ENCODE data around the gene EEF2K. TPM values are rescaled to one million over a fixed set of nuclear protein-coding genes. Genes with fewer than 3 reads are reported as not detected.
A peak's percentile ranks its signal among the peaks of the same experiment; 100 is the strongest.

Gene EEF2K
- total and polyA plus RNA-seq, 2 of the 13 experiments (the other 11 are each of a cell fraction or from before 2014, with no cell fraction given) = 22.0 to 23.8 TPM

GRCh38 chr16:22210854-22211253 is 4.8 kb downstream of the EEF2K start:
- FAIRE-seq (no peak), ATAC-seq (no peak), DNase-seq (ENCODE audit: low spot score) (no peak)
- 88% methylated on average over 2 of the region's 2 CpGs for WGBS (ENCODE audit: low lambda C conversion rate)
- H4K20me1 ChIP-seq (ENCODE audit: insufficient read depth, low read length) = 0 out of 2 replicates have a peak, but pooled peaks cover 4% of the 10 kb centered on the region
- H3K4me2 ChIP-seq (ENCODE audit: low read depth, low read length) = no peak overlapping the region
- peaks cover 57% of the 10 kb centered on the region for H3K79me2 ChIP-seq (ENCODE audit: insufficient read depth, low read length)
- H3K4me3 ChIP-seq (replicated peaks in 1 of 3; ENCODE audit: insufficient read depth in 1 of 3, low read depth in 2 of 3, low read length in 3 of 3) = no peak overlapping the region
- ChIA-PET CTCF (ENCODE audit: low intra/inter-chr PET ratio, low total read pairs) (no interaction called here), POLR2A (no interaction called here)
- intact Hi-C loops (cut with micrococcal nuclease; ENCODE audit: unreplicated experiment) = no loop called here
- H2AFZ ChIP-seq (ENCODE audit: low read length) = no peak overlapping the region
- H3K9ac ChIP-seq (ENCODE audit: insufficient read depth, low read depth, low read length) = no peak overlapping the region
- peaks cover 33% of the 10 kb centered on the region for H3K4me1 ChIP-seq (ENCODE audit: insufficient read depth, low read length)
- H3K27me3 ChIP-seq (ENCODE audit: control insufficient read depth in 1 of 2, insufficient read depth in 2 of 2, low read length in 2 of 2) = no peaks in the 10 kb centered on the region; a peak in 1 of 5 replicates
- in situ Hi-C loops (cut with HindIII; ENCODE audit: extremely low pct_ligation_motif_present, low pct_unique_long_range_greater_than_20kb) = no loop called here
- no TSS peak for BruUV-seq (replicated peaks)
- peaks cover 7 to 37% of the 10 kb centered on the region in 2 experiments for H3K36me3 ChIP-seq (replicated peaks in 1 of 2; ENCODE audit: control insufficient read depth in 1 of 2, insufficient read depth in 2 of 2, low read length in 2 of 2)
- no peaks in the 10 kb centered on the region for H3K9me3 ChIP-seq (ENCODE audit: low read length)
- H3K27ac ChIP-seq (ENCODE audit: extremely low read length, insufficient read depth, low read length) = no peak overlapping the region
- no peak for TF ChIP-seq ZBTB26 (CRISPR knock-in tag; IDR thresholded peaks at IDR 0.05; ENCODE audit: borderline replicate concordance)
- no peak for TF ChIP-seq ZMYM2 (CRISPR knock-in tag; IDR thresholded peaks at IDR 0.05)
- TF ChIP-seq ZNF562 (CRISPR knock-in tag; IDR thresholded peaks at IDR 0.05; ENCODE audit: borderline replicate concordance) = no peak
- TF ChIP-seq NFYB (CRISPR knock-in tag; IDR thresholded peaks at IDR 0.05) = peak; percentile 13; the same call in 1 of the 2 replicates
- no peak for TF ChIP-seq ZC3H13 (CRISPR knock-in tag; IDR thresholded peaks at IDR 0.05)
- no peak for TF ChIP-seq IRF2 (CRISPR knock-in tag; IDR thresholded peaks at IDR 0.05)
- peak; percentile 69 for TF ChIP-seq ZNF143 (CRISPR knock-in tag; IDR thresholded peaks at IDR 0.05)
- no peak for TF ChIP-seq ZNF678 (CRISPR knock-in tag; IDR thresholded peaks at IDR 0.05)
- 0 out of 2 replicates have a peak, but pooled peaks have one; percentile 43 for TF ChIP-seq ZBTB34 (CRISPR knock-in tag; IDR thresholded peaks at IDR 0.05)
- no peak for TF ChIP-seq ADNP (CRISPR knock-in tag; IDR thresholded peaks at IDR 0.05)
- no peak for TF ChIP-seq ZC3H4 (CRISPR knock-in tag; IDR thresholded peaks at IDR 0.05; ENCODE audit: borderline replicate concordance)
- no peak for TF ChIP-seq ZNF839 (CRISPR knock-in tag; IDR thresholded peaks at IDR 0.05; ENCODE audit: borderline replicate concordance)
- no peak for TF ChIP-seq ZSCAN21 (CRISPR knock-in tag; IDR thresholded peaks at IDR 0.05; ENCODE audit: borderline replicate concordance)
- no peak for TF ChIP-seq USF2 (IDR thresholded peaks at IDR 0.05; ENCODE audit: low read depth, low read length)
- peak; percentile 68; the same call in 1 of the 2 replicates for TF ChIP-seq USF2 (CRISPR knock-in tag; IDR thresholded peaks at IDR 0.05; ENCODE audit: borderline replicate concordance)
- no peak for TF ChIP-seq SETDB1 (CRISPR knock-in tag; IDR thresholded peaks at IDR 0.05; ENCODE audit: borderline replicate concordance)
- TF ChIP-seq ZNF790 (CRISPR knock-in tag; IDR thresholded peaks at IDR 0.05; ENCODE audit: borderline replicate concordance) = no peak
- peak; percentile 11 for TF ChIP-seq RBM22 (optimal IDR thresholded peaks at IDR 0.05; ENCODE audit: low read length)
- TF ChIP-seq ZNF784 (CRISPR knock-in tag; IDR thresholded peaks at IDR 0.05; ENCODE audit: borderline replicate concordance) = no peak
- no peak for TF ChIP-seq NFE2L2 (IDR thresholded peaks at IDR 0.05; ENCODE audit: low read length)

All from HepG2 (cell line).